K562 treated with DMSO at 1 percent for 24 hours (cell line): ENCODE data around the gene NPIPA3. TPM values are rescaled to one million over a fixed set of nuclear protein-coding genes. Genes with fewer than 3 reads are reported as not detected.

Experiments used
- total RNA-seq: library from RNA; unstranded; fragments of 300-600 nt; gene quantifications from 2 replicates; pipeline ENCODE4 v1.2.3, GENCODE V29; 2022; ENCODE audit warnings: low read depth; ENCODE audit not compliant: insufficient read depth

NPIPA3 gene
- total RNA-seq = not detected in 2 replicates

GRCh38 chr16:14703156-14704011, at the start of gene NPIPA3:
NPIPA3 (plus strand) TSS chr16:14703411; CDS start chr16:14708944, 5,533 bp downstream.

DNA sequence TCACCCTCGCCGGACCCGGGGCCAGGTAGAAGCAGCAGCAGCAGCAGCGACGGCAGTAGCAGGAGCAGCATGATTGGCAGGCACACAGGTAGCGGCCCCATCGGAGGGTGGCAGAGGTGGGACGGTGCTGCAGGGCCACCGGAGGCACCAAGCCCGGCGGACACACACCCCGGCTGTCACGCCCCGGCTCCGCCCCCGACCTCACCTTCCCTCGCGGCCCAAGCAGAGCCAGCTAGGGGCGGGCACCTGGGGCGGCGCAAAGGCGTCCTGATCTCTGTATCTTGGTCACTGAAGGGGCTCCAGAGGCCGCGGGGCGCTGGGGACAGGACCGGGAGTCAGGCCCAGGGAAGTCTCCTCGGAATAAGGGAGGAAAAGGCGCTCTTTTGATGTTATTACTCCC, 9.1 kb upstream of the NPIPA3 start, which contains the start of gene PLA2G10:
TSS of gene PLA2G10 (minus strand) at position 180 of the 400 bp plus-strand sequence. CDS start at position 101, 79 bp downstream.

GRCh38 chr16:14742273-14743128, 39.3 kb downstream of the NPIPA3 start, which contains the start of gene NPIPA2:
NPIPA2 (plus strand) TSS chr16:14742533; CDS start chr16:14748066, 5,533 bp downstream.

Other genes with a start within 250 kb of the NPIPA3 start
- gene PARN, start 73.2 kb upstream of the NPIPA3 start, total RNA-seq = 25.0 and 30.2 TPM in 2 replicates
- gene BFAR, start 70.5 kb upstream of the NPIPA3 start, total RNA-seq = 33.5 and 33.6 TPM in 2 replicates
- not detected in 2 replicates for gene PLA2G10, start 9.1 kb upstream of the NPIPA3 start, total RNA-seq
- gene NPIPA2, start 39.1 kb downstream of the NPIPA3 start, total RNA-seq = not detected in 2 replicates
- gene NOMO1, start 130.3 kb downstream of the NPIPA3 start, total RNA-seq = 62.7 and 67.0 TPM in 2 replicates
- 36.8 and 38.1 TPM in 2 replicates for gene NPIPA1, start 234.0 kb downstream of the NPIPA3 start, total RNA-seq